PC-9 (cell line): ENCODE measurements around the gene NANOGP8. TPM values are rescaled to one million over a fixed set of nuclear protein-coding genes. Genes with fewer than 3 reads are reported as not detected.

ENCODE experiments used
- BruUV-seq: library from RNA; stranded (reverse); fragments of 400-500 nt; replicated peaks from 2 replicates; lab custom pipeline; 2021; lab: Mats Ljungman, UMichigan
- CTCF ChIA-PET: fragments of 300-600 bp; sonication (Branson Sonifier 250); formaldehyde crosslinking; loops from one replicate; lab custom pipeline; 2022; ENCODE audit warnings: antibody characterized with exemption; lab: Charles Lee
- POLR2A ChIA-PET: fragments of 300-600 bp; sonication (Branson Sonifier 250); formaldehyde crosslinking; loops from one replicate; lab custom pipeline; 2022; ENCODE audit warnings: antibody characterized with exemption; ENCODE audit not compliant: unreplicated experiment; lab: Charles Lee
- DNase-seq, 2 experiments: peaks; one replicate each; pipeline versions ENCODE4 v3.0.0 to v3.0.0-alpha.2; 2015 to 2022; ENCODE audit warnings: mixed read lengths in 1 of 2
- H2AFZ ChIP-seq: fragments of 200-600 bp; sonication (generic); 2 replicates; pipeline ENCODE4 v1.8.1; 2017; ENCODE audit warnings: antibody characterized with exemption
- H3F3A ChIP-seq: fragments of 200-600 bp; sonication (generic); 2 replicates; pipeline ENCODE4 v1.8.1; 2017; ENCODE audit warnings: antibody characterized with exemption, mild to moderate bottlenecking, low read depth; ENCODE audit not compliant: insufficient read depth
- H3K27ac ChIP-seq: fragments of 200-600 bp; sonication (generic); 2 replicates; pipeline ENCODE4 v1.6.1; 2016; ENCODE audit warnings: mixed run types
- H3K27me3 ChIP-seq: fragments of 200-600 bp; sonication (generic); 2 replicates; pipeline ENCODE4 v1.6.1; 2016; ENCODE audit warnings: low read depth, mixed run types; ENCODE audit not compliant: insufficient read depth
- H3K36me3 ChIP-seq: fragments of 200-600 bp; sonication (generic); 2 replicates; pipeline ENCODE4 v1.6.1; 2016; ENCODE audit warnings: low read depth, mixed run types
- H3K4me1 ChIP-seq: fragments of 200-600 bp; sonication (generic); replicated peaks from 2 replicates; pipeline ENCODE4 v1.6.1; 2016; ENCODE audit warnings: mixed run types; ENCODE audit not compliant: insufficient read depth
- H3K4me2 ChIP-seq: fragments of 200-600 bp; sonication (generic); 2 replicates; pipeline ENCODE4 v1.6.1; 2017; ENCODE audit warnings: mixed run types
- H3K4me3 ChIP-seq: fragments of 200-600 bp; sonication (generic); 2 replicates; pipeline ENCODE4 v1.6.1; 2016; ENCODE audit warnings: mixed run types
- H3K79me2 ChIP-seq: fragments of 200-600 bp; sonication (generic); 2 replicates; pipeline ENCODE4 v1.6.1; 2017; ENCODE audit warnings: low read depth, mixed run types
- H3K9me2 ChIP-seq: fragments of 200-600 bp; sonication (generic); 2 replicates; pipeline ENCODE4 v1.8.1; 2017; ENCODE audit warnings: mild to moderate bottlenecking; ENCODE audit not compliant: insufficient read depth
- H3K9me3 ChIP-seq: fragments of 200-600 bp; sonication (generic); 2 replicates; pipeline ENCODE4 v1.8.1; 2016; ENCODE audit warnings: low read depth; ENCODE audit not compliant: insufficient read depth
- H4K20me1 ChIP-seq: fragments of 200-600 bp; sonication (generic); 2 replicates; pipeline ENCODE4 v1.8.1; 2017; ENCODE audit not compliant: insufficient read depth
- EZH2 ChIP-seq: fragments of 200-600 bp; sonication (generic); IDR thresholded peaks from 2 replicates; pipeline ENCODE4 v1.8.0; 2017; ENCODE audit warnings: antibody characterized with exemption, low read depth
- intact Hi-C: fragments of 100-400 bp; cut with micrococcal nuclease; formaldehyde crosslinking; loops from one replicate; pipeline ENCODE4 v1.10.0; 2022; ENCODE audit not compliant: unreplicated experiment
- total RNA-seq: library from RNA; stranded (reverse); gene quantifications from 2 replicates; pipeline ENCODE4 v1.2.3, GENCODE V29; 2021
- TF ChIP-seq, protein P1 (sequence below): fragments of 200-600 bp; sonication (generic); conservative IDR thresholded peaks from 2 replicates; pipeline ENCODE4 v1.6.1; 2017; ENCODE audit warnings: mixed run types, antibody characterized with exemption, mild to moderate bottlenecking, moderate library complexity

NANOGP8 gene
- total RNA-seq, 1 experiment from 2014 or later, result not detected

GRCh38 chr15:35112346-35112745, 27.3 kb upstream of the NANOGP8 start:
- H3K79me2 ChIP-seq, result no peaks in the 10 kb centered on the region
- H3K4me3 ChIP-seq, result no peak overlapping the region
- H3F3A ChIP-seq, result no peaks in the 10 kb centered on the region
- no peaks in the 10 kb centered on the region for H3K9me3 ChIP-seq
- no peak overlapping the region for H3K4me2 ChIP-seq
- POLR2A ChIA-PET, result no interaction called here
- no peaks in the 10 kb centered on the region for H3K4me1 ChIP-seq
- CTCF ChIA-PET, result no interaction called here
- H3K36me3 ChIP-seq, result no peaks in the 10 kb centered on the region
- no TSS peak for BruUV-seq
- no peak overlapping the region for H2AFZ ChIP-seq
- no peaks in the 10 kb centered on the region for H4K20me1 ChIP-seq
- intact Hi-C loops, result no loop called here
- DNase-seq, result no peak
- no peaks in the 10 kb centered on the region for H3K9me2 ChIP-seq
- no peaks in the 10 kb centered on the region for H3K27me3 ChIP-seq
- no peak overlapping the region for H3K27ac ChIP-seq
- TF ChIP-seq EZH2, result no peak
- TF ChIP-seq, protein P1, sequence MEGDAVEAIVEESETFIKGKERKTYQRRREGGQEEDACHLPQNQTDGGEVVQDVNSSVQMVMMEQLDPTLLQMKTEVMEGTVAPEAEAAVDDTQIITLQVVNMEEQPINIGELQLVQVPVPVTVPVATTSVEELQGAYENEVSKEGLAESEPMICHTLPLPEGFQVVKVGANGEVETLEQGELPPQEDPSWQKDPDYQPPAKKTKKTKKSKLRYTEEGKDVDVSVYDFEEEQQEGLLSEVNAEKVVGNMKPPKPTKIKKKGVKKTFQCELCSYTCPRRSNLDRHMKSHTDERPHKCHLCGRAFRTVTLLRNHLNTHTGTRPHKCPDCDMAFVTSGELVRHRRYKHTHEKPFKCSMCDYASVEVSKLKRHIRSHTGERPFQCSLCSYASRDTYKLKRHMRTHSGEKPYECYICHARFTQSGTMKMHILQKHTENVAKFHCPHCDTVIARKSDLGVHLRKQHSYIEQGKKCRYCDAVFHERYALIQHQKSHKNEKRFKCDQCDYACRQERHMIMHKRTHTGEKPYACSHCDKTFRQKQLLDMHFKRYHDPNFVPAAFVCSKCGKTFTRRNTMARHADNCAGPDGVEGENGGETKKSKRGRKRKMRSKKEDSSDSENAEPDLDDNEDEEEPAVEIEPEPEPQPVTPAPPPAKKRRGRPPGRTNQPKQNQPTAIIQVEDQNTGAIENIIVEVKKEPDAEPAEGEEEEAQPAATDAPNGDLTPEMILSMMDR, result no peak

DNA sequence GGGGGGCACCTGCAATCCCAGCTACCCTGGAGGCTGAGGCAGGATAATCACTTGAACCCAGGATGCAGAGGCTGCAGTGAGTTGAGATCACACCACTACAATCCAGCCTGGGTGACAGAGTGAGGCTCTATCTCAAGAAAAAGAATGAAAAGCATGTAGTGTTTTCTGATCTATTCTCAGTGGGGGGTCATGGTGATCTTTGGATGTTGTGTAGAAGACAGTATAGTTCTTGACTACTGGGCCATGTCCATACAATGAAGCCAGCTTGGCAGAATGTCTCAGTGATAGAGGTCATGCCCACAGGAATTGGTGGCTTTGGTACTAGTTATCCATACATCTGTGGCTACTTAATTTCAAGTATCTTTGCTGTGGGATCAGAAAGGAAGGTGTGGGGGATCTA, 26.8 kb upstream of the NANOGP8 start:
- CTCF ChIA-PET, result no interaction called here
- no peak overlapping the region for H2AFZ ChIP-seq
- TF ChIP-seq, protein P1, result no peak
- no peak for TF ChIP-seq EZH2
- H3K4me2 ChIP-seq, result no peak overlapping the region
- H3K4me1 ChIP-seq, result no peaks in the 10 kb centered on the region
- intact Hi-C loops, result no loop called here
- no peak overlapping the region for H3K27ac ChIP-seq
- no peaks in the 10 kb centered on the region for H3K36me3 ChIP-seq
- H3K9me2 ChIP-seq, result no peaks in the 10 kb centered on the region
- POLR2A ChIA-PET, result no interaction called here
- H3F3A ChIP-seq, result no peaks in the 10 kb centered on the region
- H3K79me2 ChIP-seq, result no peaks in the 10 kb centered on the region
- DNase-seq, result no peak
- no peak overlapping the region for H3K4me3 ChIP-seq
- H3K27me3 ChIP-seq, result no peaks in the 10 kb centered on the region
- no peaks in the 10 kb centered on the region for H3K9me3 ChIP-seq
- BruUV-seq, result no TSS peak
- H4K20me1 ChIP-seq, result no peaks in the 10 kb centered on the region

GRCh38 chr15:35108453-35108852, 23.4 kb upstream of the NANOGP8 start:
- TF ChIP-seq EZH2, result no peak
- TF ChIP-seq, protein P1, result no peak
- POLR2A ChIA-PET, result no interaction called here
- no peak overlapping the region for H3K27ac ChIP-seq
- no peaks in the 10 kb centered on the region for H3K27me3 ChIP-seq
- H3K36me3 ChIP-seq, result no peaks in the 10 kb centered on the region
- intact Hi-C loops, result no loop called here
- no peak overlapping the region for H3K4me3 ChIP-seq
- H3K9me3 ChIP-seq, result no peaks in the 10 kb centered on the region
- no peaks in the 10 kb centered on the region for H4K20me1 ChIP-seq
- H3K79me2 ChIP-seq, result no peaks in the 10 kb centered on the region
- BruUV-seq, result no TSS peak
- H3K4me1 ChIP-seq, result no peaks in the 10 kb centered on the region
- H3K9me2 ChIP-seq, result no peaks in the 10 kb centered on the region
- no peaks in the 10 kb centered on the region for H3F3A ChIP-seq
- CTCF ChIA-PET, result no interaction called here
- DNase-seq, result no peak
- no peak overlapping the region for H3K4me2 ChIP-seq
- no peak overlapping the region for H2AFZ ChIP-seq
